Hematopoietic multipotent progenitor cell treated with erythropoietin and hydrocortisone succinate and interleukin-3 and kit ligand, for 15 days (in vitro differentiated cells): ENCODE data around the gene RNF157.
"Not testable (repeated sequence)": the region's sequence is repeated elsewhere in the genome, so short reads cannot be mapped to it uniquely, and the experiment has no call there.

Experiments used
- DNase-seq: peaks from one replicate; pipeline ENCODE4 v3.0.0-alpha.2; 2015; ENCODE audit warnings: low spot score

The RNF157 gene

DNA sequence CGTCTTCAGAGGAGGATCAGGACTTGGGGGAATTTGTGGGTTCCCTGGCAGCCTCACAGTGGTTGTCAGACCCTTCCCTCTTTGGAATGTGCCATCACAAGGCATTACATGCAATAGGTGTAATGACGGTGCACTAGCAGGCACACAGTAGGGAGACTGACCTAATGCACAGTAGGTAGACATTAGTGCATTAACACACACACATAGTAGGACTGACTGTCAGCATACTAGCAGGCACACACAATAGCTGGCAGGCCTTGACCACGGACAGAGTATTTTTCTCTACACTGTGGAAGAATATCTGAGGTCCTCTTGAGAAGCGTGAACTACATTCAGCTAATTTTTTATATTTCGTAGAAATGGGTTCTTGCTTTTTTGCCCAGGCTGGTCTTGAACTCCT lies 14.0 kb upstream of the RNF157 start:
- DNase-seq: no peak

DNA sequence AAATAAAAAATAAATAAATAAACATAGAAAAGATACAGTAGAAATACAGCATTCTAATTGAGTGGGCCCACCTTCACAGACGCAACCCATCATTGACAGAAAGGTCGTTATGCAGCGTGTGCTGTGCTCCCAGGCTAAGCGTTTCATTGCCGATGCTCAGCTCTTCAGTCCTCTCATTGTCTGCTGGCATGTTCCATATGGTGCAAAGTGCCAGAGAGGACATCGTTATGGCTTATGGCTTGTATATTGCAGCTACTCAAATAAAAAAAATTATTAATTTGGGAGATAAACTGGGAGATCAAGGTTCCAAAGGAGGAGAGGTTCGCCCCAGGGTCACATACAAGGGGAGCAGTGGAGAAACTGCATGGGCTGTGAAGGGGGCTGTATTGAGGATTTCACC lies 13.5 kb upstream of the RNF157 start:
- no peak for DNase-seq

DNA sequence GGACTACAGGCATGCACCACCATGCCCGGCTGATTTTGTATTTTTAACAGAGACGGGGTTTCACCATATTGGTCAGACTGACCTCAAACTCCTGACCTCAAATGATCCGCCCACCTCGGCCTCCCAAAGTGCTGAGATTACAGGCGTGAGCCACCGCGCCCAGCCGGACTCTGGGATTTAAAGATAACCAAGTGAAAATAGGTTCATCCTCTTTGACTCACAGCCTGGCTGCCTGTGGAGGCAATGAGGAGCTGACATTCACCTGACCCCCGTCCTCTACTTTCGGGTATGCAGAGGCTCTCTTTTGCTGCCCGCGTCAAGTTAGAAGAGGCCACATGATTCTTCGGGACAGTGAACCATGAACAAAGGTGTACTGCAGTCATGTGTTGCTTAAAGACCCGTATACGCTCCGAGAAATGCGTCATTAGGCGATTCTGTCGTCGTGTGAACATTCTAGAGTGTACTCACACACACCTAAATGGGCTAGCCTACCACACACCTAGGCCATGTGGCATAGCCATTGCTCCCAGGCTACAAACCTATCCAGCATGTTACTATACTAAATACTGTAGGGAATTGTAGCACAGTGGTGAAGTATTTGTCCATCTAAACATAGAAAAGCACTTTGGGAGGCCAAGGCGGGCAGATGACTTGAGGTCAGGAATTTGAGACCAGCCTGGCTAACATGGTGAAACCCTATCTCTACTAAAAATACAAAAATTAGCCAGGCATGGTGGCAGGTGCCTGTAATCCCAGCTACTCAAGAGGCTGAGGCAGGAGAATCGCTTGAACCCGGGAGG lies 12.9 kb upstream of the RNF157 start:
- DNase-seq: not testable (repeated sequence)

DNA sequence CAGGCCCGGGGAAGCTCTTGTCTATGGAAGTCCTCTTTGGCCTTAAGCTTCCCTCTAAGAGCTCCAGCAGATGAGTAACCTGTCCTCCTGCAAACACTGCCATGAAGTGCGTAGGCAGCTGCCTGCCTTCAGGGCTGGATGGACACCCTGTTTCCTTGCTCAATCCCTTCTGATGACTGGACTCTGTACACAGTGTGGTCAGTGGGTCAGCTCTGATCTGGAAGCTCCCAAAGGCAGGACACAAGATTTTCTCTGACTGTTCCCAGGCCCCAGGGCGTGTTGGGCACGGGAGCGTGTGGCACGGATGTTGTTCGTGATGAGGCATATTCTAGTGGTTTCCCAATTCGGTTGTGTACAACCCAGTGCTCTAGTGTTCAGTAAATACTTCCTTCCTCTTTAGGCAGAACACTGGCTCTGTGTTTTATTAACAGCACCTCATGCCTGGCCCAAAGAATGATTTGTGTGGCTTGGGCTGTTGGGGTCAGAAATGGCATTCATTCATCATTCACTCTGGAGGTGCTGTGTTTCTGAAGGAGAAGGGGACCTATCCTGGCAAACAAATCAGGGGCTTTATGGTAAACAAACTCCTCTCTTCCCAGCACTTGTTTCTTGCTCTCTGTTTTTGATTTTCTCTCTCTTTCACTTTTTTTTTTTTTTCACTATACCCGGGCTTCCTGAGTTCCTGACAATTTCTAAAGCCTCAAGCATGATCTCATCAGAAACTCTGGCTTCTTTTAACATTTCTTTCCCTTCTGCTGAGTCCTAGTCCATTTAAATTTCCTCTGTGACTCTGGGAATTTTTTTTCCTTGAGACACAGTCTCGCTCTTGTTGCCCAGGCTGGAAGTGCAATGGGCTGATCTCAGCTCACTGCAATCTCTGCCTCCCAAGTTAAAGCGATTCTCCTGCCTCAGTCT lies 12.0 kb upstream of the RNF157 start:
- DNase-seq: no peak

DNA sequence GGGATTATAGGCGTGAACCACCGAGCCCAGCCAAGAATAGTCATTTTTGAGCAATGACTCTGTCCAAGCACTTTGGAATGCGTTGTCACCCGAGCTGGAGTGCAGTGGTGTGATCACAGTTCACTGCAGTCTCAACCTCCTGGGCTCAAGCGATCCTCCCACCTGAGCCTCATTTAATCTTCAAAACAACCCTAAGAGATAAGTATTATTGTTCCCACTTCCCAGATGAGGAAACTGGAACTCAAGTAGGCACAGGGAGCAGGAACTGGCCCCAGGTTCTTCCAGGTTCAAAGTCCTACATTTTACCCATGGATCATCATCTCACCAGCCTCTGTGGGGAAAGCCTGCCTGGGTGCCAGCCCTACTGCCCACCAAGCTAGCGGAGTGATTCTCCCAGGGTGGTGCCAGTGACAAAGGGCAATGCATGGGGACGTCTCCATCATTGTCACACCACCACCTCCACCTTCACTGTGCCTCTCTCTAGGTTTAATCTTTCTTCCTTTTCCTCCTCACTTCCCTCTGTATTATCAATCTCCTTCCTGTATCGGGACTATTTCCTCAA lies 11.3 kb upstream of the RNF157 start:
- no peak for DNase-seq

DNA sequence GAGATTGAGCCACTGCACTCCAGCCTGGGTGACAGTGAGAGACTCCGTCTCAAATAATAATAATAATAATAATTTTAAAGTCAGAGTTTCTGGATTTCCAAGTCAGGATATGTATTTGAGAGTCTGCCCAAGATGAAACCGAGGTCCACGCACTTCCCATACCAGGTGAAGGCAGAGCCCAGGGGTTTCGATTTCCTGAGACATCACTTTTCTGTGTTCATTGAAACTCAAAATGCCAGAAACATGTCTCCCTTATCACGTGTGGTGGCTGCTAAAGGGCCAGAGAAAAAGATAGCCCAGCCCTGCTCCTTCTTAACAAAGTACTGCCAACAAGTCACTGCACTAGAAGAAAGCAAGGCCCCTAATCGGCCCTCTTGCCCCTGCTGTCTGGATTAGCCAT lies 9.8 kb upstream of the RNF157 start:
- no peak for DNase-seq

DNA sequence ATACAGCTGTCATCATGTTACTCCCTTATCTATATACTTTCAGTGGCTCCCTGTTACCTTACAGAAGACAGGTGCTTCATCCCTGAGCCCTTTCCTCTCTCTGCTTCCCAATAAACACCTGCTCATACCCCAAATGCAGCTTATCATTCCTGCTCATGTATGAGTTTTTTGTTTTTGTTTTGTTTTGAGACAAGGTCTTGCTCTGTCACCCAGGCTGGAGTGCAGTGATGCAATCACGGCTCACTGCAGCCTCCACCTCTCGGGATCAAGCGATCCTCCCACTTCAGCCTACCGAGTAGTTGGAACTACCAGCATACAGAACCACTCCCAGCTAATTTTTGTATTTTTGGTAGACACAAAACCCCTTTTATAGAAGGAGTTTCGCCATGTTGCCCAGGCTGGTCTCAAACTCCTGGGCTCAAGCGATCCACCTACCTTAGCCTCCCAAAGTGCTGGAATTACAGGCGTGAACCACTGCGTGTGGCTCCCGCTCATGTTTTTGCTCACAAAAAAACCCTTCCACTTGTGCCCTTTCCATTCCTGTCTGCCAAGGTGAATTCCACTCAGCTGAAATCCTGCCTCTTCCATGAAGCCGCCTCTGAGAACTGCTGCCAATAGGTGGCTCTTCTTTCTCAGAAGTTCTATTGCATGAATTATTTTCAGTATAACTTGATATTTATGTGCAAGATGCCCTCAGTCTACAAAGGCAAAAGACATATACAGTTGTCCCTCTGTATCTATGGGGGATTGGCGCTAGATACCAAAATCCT lies 7.9 kb upstream of the RNF157 start:
- no peak for DNase-seq

DNA sequence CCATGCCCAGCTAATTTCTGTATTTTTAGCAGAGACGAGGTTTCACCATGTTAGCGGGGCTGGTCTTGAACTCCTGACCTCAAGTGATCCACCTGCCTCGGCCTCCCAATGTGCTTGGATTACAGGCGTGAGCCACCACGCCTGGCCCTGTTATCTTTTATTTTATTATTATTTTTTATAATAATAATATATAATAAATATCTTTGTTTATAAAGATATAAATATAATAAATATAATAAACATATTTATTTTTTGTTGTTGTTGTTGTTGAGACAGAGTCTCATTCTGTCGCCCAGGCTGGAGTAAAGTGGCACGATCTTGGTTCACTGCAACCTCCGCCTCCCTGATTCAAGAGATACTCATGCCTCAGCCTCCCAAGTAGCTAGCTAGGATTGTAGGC lies 7.0 kb upstream of the RNF157 start:
- no peak for DNase-seq

DNA sequence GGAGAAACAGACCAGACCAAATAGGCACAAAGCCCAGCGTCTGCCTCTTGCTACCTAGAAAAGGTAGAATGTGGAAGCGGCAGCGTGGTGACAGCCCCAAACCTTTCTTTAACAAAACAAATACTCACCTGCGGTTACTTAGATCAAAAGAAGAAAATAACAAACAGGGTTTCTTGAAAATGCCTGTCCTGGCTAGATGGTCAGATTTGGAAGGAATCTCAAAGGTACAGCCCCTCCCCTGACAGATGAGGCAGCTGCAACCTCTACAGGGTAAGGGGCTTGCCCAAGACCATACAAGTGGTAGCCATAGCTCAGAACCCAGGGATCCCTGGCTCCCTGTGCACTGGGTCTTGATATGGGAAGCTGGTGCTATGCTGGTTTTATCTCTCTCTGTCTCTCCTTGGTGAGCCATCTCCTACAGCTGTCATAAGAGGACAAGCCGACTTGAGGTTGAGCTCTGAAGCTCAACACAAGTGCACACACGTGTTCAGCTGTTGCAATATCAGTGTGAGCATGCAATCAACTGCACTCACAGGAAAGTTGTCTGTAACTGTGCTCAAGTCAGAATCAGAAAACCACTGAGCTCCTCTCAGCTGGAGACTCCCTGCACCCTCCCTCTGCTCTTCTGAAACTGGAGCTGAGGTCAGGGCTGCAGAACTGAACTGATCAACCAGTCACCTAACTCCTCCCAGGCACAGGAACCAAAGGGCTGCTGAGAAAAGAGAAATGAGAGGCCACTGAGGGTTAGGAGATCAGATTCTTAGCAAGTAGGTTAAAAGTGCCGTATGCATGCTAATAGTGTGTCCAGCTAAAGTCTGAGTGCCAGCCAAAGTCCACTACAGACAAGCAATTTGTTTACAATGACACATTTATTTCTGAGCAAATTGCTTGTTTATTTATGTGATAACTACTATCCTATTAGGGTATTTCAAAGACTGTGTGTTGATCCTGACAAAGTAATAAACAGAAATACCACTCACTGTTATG lies 6.1 kb upstream of the RNF157 start:
- DNase-seq: no peak

DNA sequence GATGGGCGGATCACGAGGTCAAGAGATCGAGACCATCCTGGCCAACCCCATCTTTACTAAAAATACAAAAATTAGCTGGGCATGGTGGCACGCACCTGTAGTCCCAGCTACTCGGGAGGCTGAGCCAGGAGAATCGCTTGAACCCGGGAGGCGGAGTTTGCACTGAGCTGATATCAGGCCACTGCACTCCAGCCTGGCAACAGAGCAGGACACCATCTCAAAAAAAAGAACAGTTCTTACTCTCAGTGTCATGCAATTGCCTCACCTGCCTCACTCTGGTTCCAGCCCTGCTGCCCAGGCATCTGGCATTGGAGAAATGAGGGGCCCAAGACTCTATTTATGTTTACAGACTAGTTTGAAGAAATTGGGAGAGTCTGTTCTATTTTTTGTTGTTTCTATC lies 4.4 kb upstream of the RNF157 start:
- not testable (repeated sequence) for DNase-seq

DNA sequence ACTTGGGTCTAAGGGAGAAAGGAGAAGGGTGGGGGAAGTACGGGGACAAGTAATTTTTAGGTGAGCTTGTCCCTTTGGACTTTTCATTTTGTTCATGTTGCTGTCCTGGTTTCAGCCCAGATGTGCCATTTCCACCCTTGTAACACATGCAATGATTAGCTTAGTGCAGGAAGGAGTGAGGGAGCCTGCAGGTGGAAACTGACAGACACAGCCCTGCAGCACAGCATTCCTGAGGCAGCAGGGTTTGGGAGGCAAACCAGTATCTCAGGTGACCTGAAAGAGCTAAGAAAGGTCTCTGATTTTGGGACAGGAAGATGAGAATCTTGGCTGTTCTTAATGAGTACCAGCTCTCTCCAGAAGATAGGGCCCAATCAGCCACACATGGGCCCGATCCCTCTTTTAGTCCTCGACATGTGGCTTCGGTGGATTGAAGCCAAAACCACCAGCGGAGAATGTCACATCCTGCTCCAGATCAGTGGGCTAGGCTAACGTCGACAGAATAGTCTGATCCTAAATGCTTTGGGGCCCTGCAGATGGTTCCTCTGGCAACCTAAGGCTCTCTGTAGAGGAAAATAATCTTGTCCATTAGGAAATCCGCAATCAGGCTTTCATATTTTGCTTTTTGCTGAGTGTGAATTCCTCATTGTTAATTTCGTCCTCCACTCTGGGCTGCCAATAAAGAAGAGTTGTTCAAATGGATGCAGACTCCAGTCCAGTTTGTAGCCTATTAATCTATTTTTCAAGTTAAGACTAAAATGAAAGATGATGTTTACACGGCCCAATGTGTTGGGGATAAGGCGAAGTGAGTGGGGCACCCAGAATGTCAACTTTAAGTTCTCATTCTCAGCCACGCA lies 3.8 kb upstream of the RNF157 start:
- DNase-seq: no peak

DNA sequence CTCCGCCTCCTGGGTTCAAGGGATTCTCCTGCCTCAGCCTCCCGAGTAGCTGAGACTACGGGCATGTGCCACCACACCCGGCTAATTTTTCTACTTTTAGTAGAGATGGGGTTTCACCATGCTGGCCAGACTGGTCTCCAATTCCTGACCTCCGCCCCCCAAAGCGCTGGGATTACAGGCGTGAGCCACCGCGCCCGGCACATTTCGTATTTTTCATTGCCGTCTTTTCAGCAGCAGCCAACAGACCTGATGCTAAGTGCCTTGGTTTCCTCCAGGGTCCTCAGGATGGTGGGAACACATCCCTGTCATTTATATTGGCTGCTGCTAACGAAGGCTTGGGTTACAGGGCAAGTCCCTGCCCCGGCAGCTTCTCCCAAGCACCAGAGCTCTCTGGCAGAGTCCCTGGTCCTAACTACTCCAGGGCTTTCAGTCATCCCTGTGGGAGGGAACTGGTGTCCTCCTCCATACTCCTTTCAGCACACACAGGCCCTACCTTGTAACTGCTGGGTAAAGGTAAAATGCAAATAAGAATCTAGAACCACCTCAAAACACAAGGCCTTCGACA lies 1.5 kb upstream of the RNF157 start:
- no peak for DNase-seq

DNA sequence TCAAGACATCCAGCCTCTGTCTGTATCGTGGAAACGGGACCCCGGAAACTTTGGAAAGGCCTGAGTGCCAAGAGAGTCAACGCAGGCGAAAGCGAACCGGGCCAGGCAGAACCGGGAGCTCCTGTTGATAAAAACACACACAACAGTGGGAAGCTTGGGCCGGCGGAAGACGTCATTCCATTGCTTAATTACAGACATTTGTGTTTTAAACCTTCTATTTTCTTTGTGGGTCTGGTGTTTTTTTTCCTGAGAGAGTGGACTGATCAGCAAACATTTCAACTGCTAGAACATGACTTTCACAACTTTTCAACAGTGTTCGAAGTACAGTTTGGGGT lies 878 bp upstream of the RNF157 start:
- no peak for DNase-seq

DNA sequence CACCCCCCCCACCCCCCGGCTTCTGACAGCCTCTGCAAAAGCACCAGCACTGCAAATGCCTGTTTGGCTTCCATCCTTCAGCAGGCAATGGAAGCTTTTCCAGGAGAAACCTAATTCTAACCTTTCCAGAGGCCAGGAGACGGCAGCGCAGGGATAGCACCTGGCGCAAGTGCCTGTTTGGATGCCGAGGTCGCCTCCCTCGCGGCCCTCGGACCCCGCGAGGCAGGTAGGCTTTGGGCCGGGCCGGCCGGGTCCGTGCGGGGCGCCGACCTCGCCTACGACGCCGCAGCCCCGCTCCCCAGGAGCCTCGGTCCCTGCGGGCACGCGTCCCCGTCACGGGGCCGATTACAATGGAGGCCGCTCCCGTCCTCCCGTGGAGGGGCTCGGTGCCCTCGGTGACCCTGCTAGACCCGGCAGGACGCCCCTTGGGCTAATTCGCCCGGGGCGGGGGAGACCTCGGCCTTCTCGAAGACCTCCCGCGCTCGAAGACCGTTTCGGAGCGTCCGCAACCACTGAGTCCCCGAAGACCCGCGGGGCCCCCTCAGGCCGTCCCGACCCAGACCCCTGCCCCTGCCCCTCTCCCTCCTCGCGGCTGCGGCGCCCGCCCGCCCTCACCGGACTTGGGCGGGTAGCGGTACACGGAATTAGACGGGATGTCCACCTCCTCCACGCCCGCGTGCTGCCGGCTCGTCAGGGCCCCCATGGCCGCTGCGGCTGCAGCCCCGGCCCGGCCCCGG lies 587 bp downstream of the RNF157 start:
- no peak for DNase-seq

DNA sequence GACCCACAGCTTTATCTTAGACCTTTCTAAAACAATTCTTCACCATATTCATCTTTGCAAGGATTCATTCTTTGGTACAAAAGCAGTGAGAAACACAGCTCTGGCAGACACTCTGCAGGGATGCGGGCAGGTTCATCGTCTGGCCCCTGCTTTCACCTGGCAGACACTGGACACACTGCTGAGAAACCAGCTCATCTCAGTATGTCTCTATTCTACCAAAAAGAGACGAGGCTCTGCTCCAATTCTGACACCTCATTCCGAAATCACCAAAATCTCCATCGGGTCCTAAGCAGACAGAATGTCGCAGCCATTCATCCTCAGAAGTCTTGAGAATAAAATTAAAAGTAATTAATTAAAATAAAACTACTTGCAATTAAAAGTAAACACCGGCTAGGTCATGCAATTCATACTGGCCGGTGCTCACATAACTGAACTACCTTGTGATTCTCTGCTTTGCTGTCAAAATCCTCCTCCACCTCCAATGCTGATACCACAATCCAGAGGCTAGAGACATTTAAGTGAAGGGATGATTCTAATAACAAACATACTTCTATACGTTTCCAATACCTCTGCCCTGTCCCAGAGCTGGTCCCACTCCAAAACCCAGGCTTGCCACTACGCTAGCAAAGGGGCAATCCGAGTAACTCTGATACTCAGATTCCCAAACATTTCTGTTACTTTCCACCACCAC lies 1.3 kb downstream of the RNF157 start:
- no peak for DNase-seq

DNA sequence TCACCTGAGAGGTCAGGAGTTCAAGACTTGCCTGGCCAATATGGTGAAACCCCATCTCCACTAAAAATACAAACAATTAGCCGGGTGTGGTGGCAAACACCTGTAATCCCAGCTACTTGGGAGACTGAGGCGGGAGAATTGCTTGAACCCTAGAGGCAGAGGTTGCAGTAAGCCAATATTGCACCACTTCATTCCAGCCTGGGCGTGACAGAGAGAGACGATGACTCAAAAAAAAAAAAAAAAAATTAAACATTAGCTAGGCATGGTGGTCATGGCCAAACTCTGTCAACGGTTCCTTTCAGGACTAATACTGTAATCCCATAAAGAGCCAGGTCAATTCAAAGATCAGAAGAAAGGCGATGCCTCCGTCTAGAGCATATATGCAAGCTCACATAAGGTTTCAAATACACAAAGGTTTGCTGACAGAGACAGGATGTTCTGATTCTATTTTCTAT lies 2.4 kb downstream of the RNF157 start:
- no peak for DNase-seq

DNA sequence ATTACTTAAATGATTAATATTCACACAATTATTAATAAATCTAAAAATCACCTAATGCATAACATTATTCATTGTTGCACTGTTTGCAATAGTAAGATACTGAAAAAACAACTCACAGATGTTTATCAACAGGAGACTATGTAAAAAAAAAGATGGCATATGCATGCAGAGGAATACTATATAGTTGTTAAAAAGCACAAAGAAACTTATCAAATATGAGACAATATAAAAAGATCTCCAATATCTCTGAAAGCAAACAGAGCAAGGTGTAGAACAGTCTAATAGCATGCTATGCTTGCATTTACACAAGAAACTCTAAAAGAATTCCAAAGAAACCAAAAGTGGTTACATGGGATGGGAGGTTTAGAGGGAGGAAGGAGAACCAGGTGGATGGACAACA lies 3.7 kb downstream of the RNF157 start:
- DNase-seq: no peak

DNA sequence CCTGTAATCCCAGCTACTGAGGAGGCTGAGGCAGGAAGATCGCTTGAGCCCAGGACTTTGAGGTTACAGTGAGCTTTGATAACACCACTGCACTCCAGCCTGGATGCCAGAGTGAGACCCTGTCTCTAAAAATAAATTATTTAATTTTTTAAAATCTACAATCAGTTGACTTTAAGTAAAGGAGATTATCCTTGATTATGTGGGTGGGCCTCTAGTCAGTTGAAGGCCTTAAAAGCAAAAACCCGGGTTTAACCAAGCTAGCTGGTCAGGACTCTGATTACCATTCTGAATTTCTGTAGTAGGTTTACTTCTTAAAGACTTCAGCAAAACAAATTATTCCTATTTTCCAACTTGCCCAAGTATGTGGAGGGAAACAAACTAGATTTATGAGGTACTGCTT lies 4.4 kb downstream of the RNF157 start:
- DNase-seq: no peak

DNA sequence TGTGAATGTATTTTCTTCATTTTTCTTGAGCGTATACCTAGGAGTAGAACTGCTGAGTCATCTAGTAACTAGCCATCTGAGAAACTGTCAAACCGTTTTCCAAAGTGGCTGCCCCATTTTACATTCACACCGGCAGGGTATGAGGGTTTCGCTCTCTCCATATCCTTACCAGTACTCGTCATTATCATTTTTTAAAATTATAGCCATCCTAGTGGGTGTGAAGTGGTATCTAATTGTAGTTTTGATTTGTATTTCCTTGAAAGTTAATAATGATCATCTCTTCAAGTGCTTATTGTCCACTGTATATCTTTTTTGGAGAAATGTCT lies 6.0 kb downstream of the RNF157 start:
- DNase-seq: peak; percentile 11
